Measurements from ENCODE around the gene INO80.

GRCh38 chr15:41105348-41106334 lies 10.4 kb downstream of the INO80 start:
- TF ChIP-seq EZH2 (IDR thresholded peaks at IDR 0.05; ENCODE audit: low read length, missing control alignments) (no peak), CTCF (conservative IDR thresholded peaks at IDR 0.05 in 1 of 2, IDR thresholded peaks at IDR 0.05 in 1 of 2; ENCODE audit: low read depth in 1 of 2, low read length in 2 of 2) (no peak)

Measured in fibroblast of lung (primary cell).